HepG2 (cell line): ENCODE data around the gene CRYBA2. TPM values are rescaled to one million over a fixed set of nuclear protein-coding genes. Genes with fewer than 3 reads are reported as not detected.

Experiments
- GZF1 ChIP-seq: sonication (generic); formaldehyde crosslinking; IDR thresholded peaks from 2 replicates; pipeline ENCODE4 v1.5.1; 2020; ENCODE audit warnings: mild to moderate bottlenecking, missing genetic modification reagents
- KAT2B ChIP-seq: fragments of 150-350 bp; IDR thresholded peaks from 2 replicates; pipeline ENCODE4 v1.6.1; 2014; ENCODE audit warnings: low read depth, low read length, borderline replicate concordance
- SAP130 ChIP-seq: IDR thresholded peaks from 2 replicates; pipeline ENCODE4 v1.6.1; 2016; ENCODE audit warnings: low read depth
- polyA plus RNA-seq, 8 experiments: library from polyadenylated mRNA; depleted of rRNA in 3 of 8; stranded (reverse) in 7 of 8; unstranded in 1 of 8; fragments of >200 nt; fragmentation: Illumina TruSeq in 4 of 8; extraction: Trizol in 4 of 8; gene quantifications; 2 replicates each; pipeline versions ENCODE4 v1.2.1 to v1.2.3, GENCODE V29; 2011 to 2016; ENCODE audit warnings: low read depth in 4 of 8, missing spikeins in 1 of 8, mixed read lengths in 1 of 8; ENCODE audit not compliant: insufficient read depth in 1 of 8
- total RNA-seq, 5 experiments: library from RNA; depleted of rRNA; stranded (reverse); fragments of >200 nt; fragmentation: Illumina TruSeq; extraction: Trizol; gene quantifications; 2 replicates each; pipeline ENCODE4 v1.2.3, GENCODE V29; 2016; ENCODE audit warnings: low read depth in 1 of 5
- TF ChIP-seq, protein P1 (sequence below), 2 experiments: IDR thresholded peaks; 2 replicates each; pipeline ENCODE4 v1.6.1; 2011 to 2012; ENCODE audit warnings: low read length in 2 of 2, borderline replicate concordance in 1 of 2, low read depth in 1 of 2, mild to moderate bottlenecking in 1 of 2, moderate library complexity in 1 of 2
- TF ChIP-seq, protein P2 (sequence below): sonication (generic); formaldehyde crosslinking; IDR thresholded peaks from 2 replicates; pipeline ENCODE4 v1.4.0; 2020; ENCODE audit warnings: missing genetic modification reagents

Gene CRYBA2
- total and polyA plus RNA-seq, 2 of the 13 experiments (the other 11 are each of a cell fraction or from before 2014, with no cell fraction given): not detected

DNA sequence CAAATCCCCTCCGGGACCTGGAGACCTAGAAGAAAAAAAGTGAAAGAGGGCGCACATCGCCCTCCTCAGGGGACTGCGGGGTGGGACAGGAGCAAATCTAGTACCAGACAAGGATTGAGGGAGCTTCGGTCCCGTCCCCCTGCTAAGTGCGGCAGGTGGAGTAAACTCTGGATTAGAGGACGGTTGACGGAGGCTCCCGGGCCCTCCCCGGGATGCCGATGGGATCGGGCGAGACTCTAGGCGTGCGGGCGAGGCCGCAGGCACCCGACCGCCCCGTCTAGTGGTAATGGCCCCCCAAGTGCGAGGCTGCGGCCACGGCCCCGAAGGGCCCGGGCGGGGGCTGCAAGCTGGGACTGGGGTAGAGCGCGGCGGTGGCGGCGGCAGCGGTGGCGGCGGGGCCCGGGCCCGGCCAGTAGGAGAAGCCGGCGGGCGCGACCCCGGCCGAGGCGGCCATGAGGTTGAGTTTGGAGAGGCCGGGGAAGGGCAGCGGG lies 11.8 kb downstream of the CRYBA2 start (continued):
- TF ChIP-seq, protein P1, sequence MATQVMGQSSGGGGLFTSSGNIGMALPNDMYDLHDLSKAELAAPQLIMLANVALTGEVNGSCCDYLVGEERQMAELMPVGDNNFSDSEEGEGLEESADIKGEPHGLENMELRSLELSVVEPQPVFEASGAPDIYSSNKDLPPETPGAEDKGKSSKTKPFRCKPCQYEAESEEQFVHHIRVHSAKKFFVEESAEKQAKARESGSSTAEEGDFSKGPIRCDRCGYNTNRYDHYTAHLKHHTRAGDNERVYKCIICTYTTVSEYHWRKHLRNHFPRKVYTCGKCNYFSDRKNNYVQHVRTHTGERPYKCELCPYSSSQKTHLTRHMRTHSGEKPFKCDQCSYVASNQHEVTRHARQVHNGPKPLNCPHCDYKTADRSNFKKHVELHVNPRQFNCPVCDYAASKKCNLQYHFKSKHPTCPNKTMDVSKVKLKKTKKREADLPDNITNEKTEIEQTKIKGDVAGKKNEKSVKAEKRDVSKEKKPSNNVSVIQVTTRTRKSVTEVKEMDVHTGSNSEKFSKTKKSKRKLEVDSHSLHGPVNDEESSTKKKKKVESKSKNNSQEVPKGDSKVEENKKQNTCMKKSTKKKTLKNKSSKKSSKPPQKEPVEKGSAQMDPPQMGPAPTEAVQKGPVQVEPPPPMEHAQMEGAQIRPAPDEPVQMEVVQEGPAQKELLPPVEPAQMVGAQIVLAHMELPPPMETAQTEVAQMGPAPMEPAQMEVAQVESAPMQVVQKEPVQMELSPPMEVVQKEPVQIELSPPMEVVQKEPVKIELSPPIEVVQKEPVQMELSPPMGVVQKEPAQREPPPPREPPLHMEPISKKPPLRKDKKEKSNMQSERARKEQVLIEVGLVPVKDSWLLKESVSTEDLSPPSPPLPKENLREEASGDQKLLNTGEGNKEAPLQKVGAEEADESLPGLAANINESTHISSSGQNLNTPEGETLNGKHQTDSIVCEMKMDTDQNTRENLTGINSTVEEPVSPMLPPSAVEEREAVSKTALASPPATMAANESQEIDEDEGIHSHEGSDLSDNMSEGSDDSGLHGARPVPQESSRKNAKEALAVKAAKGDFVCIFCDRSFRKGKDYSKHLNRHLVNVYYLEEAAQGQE (IDR thresholded peaks at IDR 0.05; ENCODE audit: borderline replicate concordance in 1 of 2, low read depth in 1 of 2, low read length in 2 of 2): no peak
- TF ChIP-seq GZF1 (CRISPR knock-in tag): no peak
- TF ChIP-seq KAT2B: no peak
- no peak for TF ChIP-seq SAP130 (CRISPR knock-in tag)
- TF ChIP-seq, protein P2, sequence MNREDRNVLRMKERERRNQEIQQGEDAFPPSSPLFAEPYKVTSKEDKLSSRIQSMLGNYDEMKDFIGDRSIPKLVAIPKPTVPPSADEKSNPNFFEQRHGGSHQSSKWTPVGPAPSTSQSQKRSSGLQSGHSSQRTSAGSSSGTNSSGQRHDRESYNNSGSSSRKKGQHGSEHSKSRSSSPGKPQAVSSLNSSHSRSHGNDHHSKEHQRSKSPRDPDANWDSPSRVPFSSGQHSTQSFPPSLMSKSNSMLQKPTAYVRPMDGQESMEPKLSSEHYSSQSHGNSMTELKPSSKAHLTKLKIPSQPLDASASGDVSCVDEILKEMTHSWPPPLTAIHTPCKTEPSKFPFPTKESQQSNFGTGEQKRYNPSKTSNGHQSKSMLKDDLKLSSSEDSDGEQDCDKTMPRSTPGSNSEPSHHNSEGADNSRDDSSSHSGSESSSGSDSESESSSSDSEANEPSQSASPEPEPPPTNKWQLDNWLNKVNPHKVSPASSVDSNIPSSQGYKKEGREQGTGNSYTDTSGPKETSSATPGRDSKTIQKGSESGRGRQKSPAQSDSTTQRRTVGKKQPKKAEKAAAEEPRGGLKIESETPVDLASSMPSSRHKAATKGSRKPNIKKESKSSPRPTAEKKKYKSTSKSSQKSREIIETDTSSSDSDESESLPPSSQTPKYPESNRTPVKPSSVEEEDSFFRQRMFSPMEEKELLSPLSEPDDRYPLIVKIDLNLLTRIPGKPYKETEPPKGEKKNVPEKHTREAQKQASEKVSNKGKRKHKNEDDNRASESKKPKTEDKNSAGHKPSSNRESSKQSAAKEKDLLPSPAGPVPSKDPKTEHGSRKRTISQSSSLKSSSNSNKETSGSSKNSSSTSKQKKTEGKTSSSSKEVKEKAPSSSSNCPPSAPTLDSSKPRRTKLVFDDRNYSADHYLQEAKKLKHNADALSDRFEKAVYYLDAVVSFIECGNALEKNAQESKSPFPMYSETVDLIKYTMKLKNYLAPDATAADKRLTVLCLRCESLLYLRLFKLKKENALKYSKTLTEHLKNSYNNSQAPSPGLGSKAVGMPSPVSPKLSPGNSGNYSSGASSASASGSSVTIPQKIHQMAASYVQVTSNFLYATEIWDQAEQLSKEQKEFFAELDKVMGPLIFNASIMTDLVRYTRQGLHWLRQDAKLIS (CRISPR knock-in tag): no peak
- TF ChIP-seq, all 625 proteins: peak for 4
